ENCODE measurements around the gene ASCL3. TPM values are rescaled to one million over a fixed set of nuclear protein-coding genes. Genes with fewer than 3 reads are reported as not detected.
A peak's percentile ranks its signal among the peaks of the same experiment; 100 is the strongest.
"Not testable (repeated sequence)": the region's sequence is repeated elsewhere in the genome, so short reads cannot be mapped to it uniquely, and the experiment has no call there.

ASCL3 gene
- total RNA-seq = not detected

GRCh38 chr11:8942518-8943066, at the start of gene ASCL3:
Gene ASCL3 (minus strand): TSS chr11:8943016. CDS start chr11:8938161, 4,855 bp downstream.
- no peak for DNase-seq (ENCODE audit: low spot score in 2 of 2)

GRCh38 chr11:8989453-8989852, 46.6 kb upstream of the ASCL3 start:
- ATAC-seq = no peak
- no peak for DNase-seq (ENCODE audit: low spot score in 2 of 2)
- H3K36me3 Mint-ChIP-seq = no peaks in the 10 kb centered on the region
- H3K27ac Mint-ChIP-seq = no peak overlapping the region
- H3K9me3 Mint-ChIP-seq = no peaks in the 10 kb centered on the region

More at GRCh38 chr11:8942518-8943066, at the start of gene ASCL3:
- no peaks in the 10 kb centered on the region for H3K9me3 Mint-ChIP-seq
- peaks cover 0 to 2% of the 10 kb centered on the region in 2 donors for H3K36me3 Mint-ChIP-seq
- ATAC-seq = no peak
- no peak within 1 kb of the TSS for H3K27ac Mint-ChIP-seq

GRCh38 chr11:8988329-8989234, 45.8 kb upstream of the ASCL3 start:
- ATAC-seq = peak in 1 of 2 donors; percentile 58
- H3K9me3 Mint-ChIP-seq = no peaks in the 10 kb centered on the region
- no peak for DNase-seq (ENCODE audit: low spot score in 2 of 2)
- no peaks in the 10 kb centered on the region for H3K36me3 Mint-ChIP-seq
- no peak overlapping the region for H3K27ac Mint-ChIP-seq

GRCh38 chr11:8987446-8987845, 44.6 kb upstream of the ASCL3 start:
- H3K27ac Mint-ChIP-seq = no peak overlapping the region
- ATAC-seq = no peak
- H3K36me3 Mint-ChIP-seq = no peaks in the 10 kb centered on the region
- DNase-seq (ENCODE audit: low spot score in 2 of 2) = no peak
- H3K9me3 Mint-ChIP-seq = no peaks in the 10 kb centered on the region

- not testable (repeated sequence) for H3K27ac Mint-ChIP-seq; H3K9me3 Mint-ChIP-seq; H3K36me3 Mint-ChIP-seq; ATAC-seq; DNase-seq (ENCODE audit: low spot score in 2 of 2)
Observed at GRCh38 chr11:8986772-8987171, 44.0 kb upstream of the ASCL3 start.

GRCh38 chr11:8985462-8985861, 42.6 kb upstream of the ASCL3 start:
- no peak for ATAC-seq
- Mint-ChIP-seq H3K27ac (no peak overlapping the region), H3K9me3 (no peaks in the 10 kb centered on the region), H3K36me3 (no peaks in the 10 kb centered on the region)
- DNase-seq (ENCODE audit: low spot score in 2 of 2) = no peak

- DNase-seq (ENCODE audit: low spot score in 2 of 2) (peak in 1 of 2 donors; percentile 14), ATAC-seq (peak; percentile 77 to 99)
- Mint-ChIP-seq H3K27ac (no peak overlapping the region), H3K36me3 (no peaks in the 10 kb centered on the region), H3K9me3 (no peaks in the 10 kb centered on the region)
Observed at GRCh38 chr11:8983552-8983951, 40.7 kb upstream of the ASCL3 start.

- no peaks in the 10 kb centered on the region for H3K36me3 Mint-ChIP-seq
- DNase-seq (ENCODE audit: low spot score in 2 of 2) (no peak), ATAC-seq (no peak)
- H3K27ac Mint-ChIP-seq = no peak overlapping the region
- no peaks in the 10 kb centered on the region for H3K9me3 Mint-ChIP-seq
Observed at GRCh38 chr11:8980485-8980884, 37.7 kb upstream of the ASCL3 start.

GRCh38 chr11:8979365-8979764, 36.5 kb upstream of the ASCL3 start:
- H3K36me3 Mint-ChIP-seq; H3K9me3 Mint-ChIP-seq; ATAC-seq; H3K27ac Mint-ChIP-seq; DNase-seq (ENCODE audit: low spot score in 2 of 2): not testable (repeated sequence)

GRCh38 chr11:8973121-8973520, 30.3 kb upstream of the ASCL3 start:
- ATAC-seq = no peak
- DNase-seq (ENCODE audit: low spot score in 2 of 2) = no peak
- H3K9me3 Mint-ChIP-seq = no peaks in the 10 kb centered on the region
- H3K27ac Mint-ChIP-seq = peak overlapping the region in 1 of 2 donors; percentile 11
- no peaks in the 10 kb centered on the region for H3K36me3 Mint-ChIP-seq

- H3K27ac Mint-ChIP-seq = no peak overlapping the region
- no peaks in the 10 kb centered on the region for H3K9me3 Mint-ChIP-seq
- no peak for DNase-seq (ENCODE audit: low spot score in 2 of 2)
- H3K36me3 Mint-ChIP-seq = no peaks in the 10 kb centered on the region
- no peak for ATAC-seq
Observed at GRCh38 chr11:8971924-8972316, 29.1 kb upstream of the ASCL3 start.

GRCh38 chr11:8971196-8971923, 28.5 kb upstream of the ASCL3 start:
- DNase-seq (ENCODE audit: low spot score in 2 of 2) = no peak
- ATAC-seq = no peak
- Mint-ChIP-seq H3K27ac (no peak overlapping the region), H3K36me3 (no peaks in the 10 kb centered on the region), H3K9me3 (no peaks in the 10 kb centered on the region)

GRCh38 chr11:8967184-8967583, 24.4 kb upstream of the ASCL3 start:
- Mint-ChIP-seq H3K9me3 (no peaks in the 10 kb centered on the region), H3K27ac (peak overlapping the region in 1 of 2 donors; percentile 47), H3K36me3 (peaks cover 7 to 8% of the 10 kb centered on the region in 2 donors)
- ATAC-seq (no peak), DNase-seq (ENCODE audit: low spot score in 2 of 2) (no peak)

GRCh38 chr11:8964324-8965320, 21.8 kb upstream of the ASCL3 start, which contains the start of gene TMEM9B:
Gene TMEM9B (minus strand): TSS chr11:8964442. CDS start chr11:8964313, 129 bp downstream.
- Mint-ChIP-seq H3K36me3 (peaks cover 7 to 8% of the 10 kb centered on the region in 2 donors), H3K9me3 (no peaks in the 10 kb centered on the region), H3K27ac (peak within 1 kb of the TSS; percentile 86 to 98)
- DNase-seq (ENCODE audit: low spot score in 2 of 2) = peak; percentile 76 to 88
- peak; percentile 91 for ATAC-seq

GRCh38 chr11:8963569-8964323, 20.9 kb upstream of the ASCL3 start:
- Mint-ChIP-seq H3K27ac (peak overlapping the region; percentile 86 to 98), H3K9me3 (no peaks in the 10 kb centered on the region), H3K36me3 (peaks cover 7 to 8% of the 10 kb centered on the region in 2 donors)
- ATAC-seq (peak; percentile 75 to 80), DNase-seq (ENCODE audit: low spot score in 2 of 2) (peak in 1 of 2 donors; percentile 74)

All from activated naive CD4-positive, alpha-beta T cell treated with anti-CD3 and anti-CD28 coated beads, Interleukin-2, amount 50 U/mL, for 72 hours (primary cell).